Mesodermal cell (in vitro differentiated cells): ENCODE results near the gene NAMPT. TPM values are rescaled to one million over a fixed set of nuclear protein-coding genes. Genes with fewer than 3 reads are reported as not detected.
A peak's percentile ranks its signal among the peaks of the same experiment; 100 is the strongest.
"Not testable (repeated sequence)": the region's sequence is repeated elsewhere in the genome, so short reads cannot be mapped to it uniquely, and the experiment has no call there.

Experiments
- H3K27ac ChIP-seq: 2 replicates; pipeline ENCODE4 v1.7.0; 2013; ENCODE audit warnings: mild to moderate bottlenecking, low read depth, low read length, moderate library complexity; ENCODE audit not compliant: severe bottlenecking
- H3K36me3 ChIP-seq: 2 replicates; pipeline ENCODE4 v1.7.1; 2013; ENCODE audit warnings: mild to moderate bottlenecking, low read length, moderate library complexity; ENCODE audit not compliant: control insufficient read depth, insufficient read depth
- H3K4me1 ChIP-seq: one replicate; pipeline ENCODE4 v1.7.1; 2013; ENCODE audit warnings: mild to moderate bottlenecking, low read length; ENCODE audit not compliant: insufficient read depth, control insufficient read depth, poor library complexity, severe bottlenecking
- H3K4me3 ChIP-seq: 2 replicates; pipeline ENCODE4 v1.7.0; 2013; ENCODE audit warnings: low read length, control low read depth, mild to moderate bottlenecking; ENCODE audit not compliant: insufficient read depth, poor library complexity, severe bottlenecking; ENCODE audit errors: extremely low read depth
- H3K9me3 ChIP-seq: 2 replicates; pipeline ENCODE4 v1.7.1; 2013; ENCODE audit warnings: mild to moderate bottlenecking, low read length, moderate library complexity; ENCODE audit not compliant: control insufficient read depth
- WGBS, 2 experiments: methylation state at CpG; one replicate each; pipeline ENCODE4 v1.1.5; 2013; ENCODE audit warnings: missing lambda C conversion rate in 2 of 2; ENCODE audit not compliant: insufficient coverage in 2 of 2; 5-methylcytosine and 5-hydroxymethylcytosine counted together
- polyA plus RNA-seq, 2 experiments: library from polyadenylated mRNA; stranded (reverse); fragments of 50-300 nt; gene quantifications; one replicate each; pipeline ENCODE4 v1.2.3, GENCODE V29; 2013

The NAMPT gene
- 60.5 TPM for polyA plus RNA-seq (2013, experiment 1 of 2)
- polyA plus RNA-seq (2013, experiment 2 of 2), result 72.3 TPM

DNA sequence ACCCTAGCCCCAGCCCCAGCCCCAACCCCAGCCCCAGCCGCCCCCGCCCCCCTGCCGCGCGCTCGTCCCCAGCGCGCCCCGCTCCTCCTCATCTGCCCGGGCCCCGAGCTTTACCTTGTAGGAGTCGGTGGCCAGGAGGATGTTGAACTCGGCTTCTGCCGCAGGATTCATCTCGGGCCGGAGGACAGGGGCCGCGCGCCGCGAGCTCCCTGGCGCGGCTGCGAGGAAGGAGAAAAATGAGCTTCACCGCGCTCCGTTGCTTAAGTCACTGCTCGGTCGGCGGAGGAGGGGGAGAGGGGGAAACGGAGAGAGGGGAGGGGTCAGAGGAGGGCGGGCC, at the start of gene NAMPT:
Gene NAMPT (minus strand): TSS at position 270 of the 337 bp plus-strand sequence. CDS start 99 bp downstream, at position 171.
- peak within 1 kb of the TSS; percentile 97 for H3K27ac ChIP-seq
- no peaks in the 10 kb centered on the region for H3K36me3 ChIP-seq
- WGBS, 2 experiments, result 0 to 1% methylated on average over 13 to 16 of the region's 32 CpGs
- H3K4me3 ChIP-seq, result peak within 1 kb of the TSS; percentile 69
- H3K4me1 ChIP-seq, result peaks cover 5% of the 10 kb centered on the region
- no peaks in the 10 kb centered on the region for H3K9me3 ChIP-seq

DNA sequence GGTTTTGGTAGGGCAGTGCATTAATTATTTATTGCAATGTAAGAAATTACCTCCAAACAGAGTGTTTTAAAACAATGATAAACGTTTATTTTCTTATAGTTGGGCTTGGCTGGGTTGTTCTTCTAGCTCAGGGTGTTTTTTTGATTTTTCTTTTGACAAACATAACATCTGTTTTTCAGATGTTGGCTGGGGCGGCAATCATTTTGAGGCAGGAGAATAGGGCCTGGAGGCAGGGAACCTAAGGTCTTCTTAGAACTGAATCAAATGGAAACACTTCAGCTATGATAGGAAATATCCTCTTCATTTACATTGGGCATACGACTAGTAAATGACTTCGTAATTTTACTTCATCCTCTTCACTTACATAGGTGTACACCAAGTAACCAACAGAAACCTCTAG, 47.4 kb upstream of the NAMPT start:
- Histone ChIP-seq H3K4me3 (no peak overlapping the region), H3K9me3 (peaks cover 5% of the 10 kb centered on the region), H3K27ac (no peak overlapping the region), H3K36me3 (no peaks in the 10 kb centered on the region), H3K4me1 (no peaks in the 10 kb centered on the region)
- WGBS, 2 experiments, result 100% methylated on average over 2 of the region's 4 CpGs; no CpG with 5 or more reads in 1 of the 2 experiments

DNA sequence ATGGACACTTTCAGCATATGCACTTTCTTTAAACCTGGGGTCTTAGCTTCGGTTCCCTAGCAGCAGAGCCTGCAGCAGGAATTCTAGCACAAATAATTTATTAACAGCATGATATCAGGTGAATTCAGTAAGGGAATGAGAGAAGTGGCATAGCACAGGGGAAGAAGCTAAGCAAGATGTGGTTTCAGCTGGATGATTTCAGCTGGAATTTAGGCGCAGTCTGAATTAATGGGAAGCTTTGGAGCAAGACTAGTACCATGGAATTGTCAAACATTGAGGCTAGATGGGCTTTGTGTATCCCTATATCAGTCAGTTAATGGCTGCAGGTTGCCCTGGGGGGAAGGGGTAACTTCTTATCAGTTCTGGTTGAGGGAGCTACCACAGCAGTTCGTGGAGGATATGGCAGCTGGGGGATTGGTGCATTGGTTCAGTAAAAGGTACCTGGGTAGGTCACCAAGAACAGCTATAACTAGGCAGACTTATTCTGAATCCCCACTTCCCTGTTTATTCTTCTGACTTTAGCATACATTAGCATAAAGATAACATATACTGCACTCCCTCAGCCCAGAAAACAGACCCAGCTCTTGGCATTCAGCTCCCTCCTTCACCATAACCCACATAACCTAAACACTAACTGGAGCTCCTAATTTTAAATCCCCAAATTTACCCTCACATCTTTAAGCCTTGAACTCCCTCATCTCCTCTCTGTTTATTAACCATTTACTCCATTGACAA, 46.8 kb upstream of the NAMPT start:
- H3K27ac ChIP-seq, result no peak overlapping the region
- WGBS, 2 experiments, result 33 to 80% methylated on average over 1 to 3 of the region's 3 CpGs
- no peaks in the 10 kb centered on the region for H3K9me3 ChIP-seq
- H3K4me3 ChIP-seq, result no peak overlapping the region
- no peaks in the 10 kb centered on the region for H3K4me1 ChIP-seq
- H3K36me3 ChIP-seq, result no peaks in the 10 kb centered on the region

DNA sequence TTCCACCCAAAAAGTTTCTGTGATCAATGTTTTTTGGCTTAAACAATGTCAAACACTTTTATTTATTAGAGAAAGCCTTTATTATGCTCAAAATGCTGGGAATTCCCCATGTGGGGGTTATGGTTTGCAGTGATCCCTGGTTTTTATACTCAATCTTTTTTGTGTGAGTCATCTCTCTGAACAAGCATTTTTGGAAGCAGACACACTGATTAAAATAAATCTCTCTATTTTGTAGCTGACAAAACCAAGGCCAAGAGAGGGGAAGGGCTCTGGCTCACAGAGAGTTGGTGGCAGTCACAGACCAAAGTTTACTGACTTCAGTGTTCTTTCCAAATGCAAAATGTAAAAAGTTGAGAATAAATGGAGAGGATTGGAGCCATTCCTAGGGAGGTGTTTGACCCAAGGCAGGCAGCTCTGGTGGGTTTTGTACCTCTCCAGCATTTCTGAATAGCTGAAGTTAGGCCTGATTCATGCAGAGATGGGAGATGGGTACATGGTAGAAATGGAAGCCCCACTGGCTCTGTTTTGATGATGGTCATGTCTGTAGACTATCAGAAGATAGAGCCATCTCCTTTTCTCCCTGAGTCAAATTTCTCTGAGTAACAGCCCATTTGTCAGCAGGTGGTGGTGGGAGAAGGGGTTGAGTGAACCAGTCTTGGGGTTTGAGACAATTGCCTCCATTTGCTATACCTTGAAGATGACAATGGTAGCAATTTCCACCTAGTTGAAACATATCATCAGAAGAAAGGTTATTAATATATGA, 45.4 kb upstream of the NAMPT start:
- no peaks in the 10 kb centered on the region for H3K36me3 ChIP-seq
- no peak overlapping the region for H3K4me3 ChIP-seq
- no peaks in the 10 kb centered on the region for H3K4me1 ChIP-seq
- no peak overlapping the region for H3K27ac ChIP-seq
- no peaks in the 10 kb centered on the region for H3K9me3 ChIP-seq

DNA sequence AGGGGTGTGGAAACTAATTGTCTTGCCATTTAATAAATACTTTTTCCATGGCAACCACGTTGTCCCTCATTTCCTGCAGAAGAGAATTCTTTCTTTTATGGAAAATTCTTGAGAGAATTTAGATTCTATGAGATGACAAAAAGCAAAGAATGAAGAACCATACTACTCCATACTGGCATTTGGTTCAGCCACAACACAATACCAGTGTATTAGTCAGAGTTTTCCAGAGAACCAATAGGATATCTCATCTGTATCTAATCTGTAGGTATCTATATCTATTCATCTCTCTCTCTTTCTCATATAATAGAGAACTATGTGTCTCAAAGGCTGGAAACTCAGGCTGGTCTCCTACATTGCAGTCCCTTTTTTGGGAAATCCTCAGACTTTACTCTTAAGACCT, 44.6 kb upstream of the NAMPT start:
- Histone ChIP-seq H3K4me3 (no peak overlapping the region), H3K4me1 (no peaks in the 10 kb centered on the region), H3K36me3 (no peaks in the 10 kb centered on the region), H3K27ac (no peak overlapping the region), H3K9me3 (no peaks in the 10 kb centered on the region)
- no CpG with 5 or more reads among the region's 1 CpG for WGBS, 2 experiments

DNA sequence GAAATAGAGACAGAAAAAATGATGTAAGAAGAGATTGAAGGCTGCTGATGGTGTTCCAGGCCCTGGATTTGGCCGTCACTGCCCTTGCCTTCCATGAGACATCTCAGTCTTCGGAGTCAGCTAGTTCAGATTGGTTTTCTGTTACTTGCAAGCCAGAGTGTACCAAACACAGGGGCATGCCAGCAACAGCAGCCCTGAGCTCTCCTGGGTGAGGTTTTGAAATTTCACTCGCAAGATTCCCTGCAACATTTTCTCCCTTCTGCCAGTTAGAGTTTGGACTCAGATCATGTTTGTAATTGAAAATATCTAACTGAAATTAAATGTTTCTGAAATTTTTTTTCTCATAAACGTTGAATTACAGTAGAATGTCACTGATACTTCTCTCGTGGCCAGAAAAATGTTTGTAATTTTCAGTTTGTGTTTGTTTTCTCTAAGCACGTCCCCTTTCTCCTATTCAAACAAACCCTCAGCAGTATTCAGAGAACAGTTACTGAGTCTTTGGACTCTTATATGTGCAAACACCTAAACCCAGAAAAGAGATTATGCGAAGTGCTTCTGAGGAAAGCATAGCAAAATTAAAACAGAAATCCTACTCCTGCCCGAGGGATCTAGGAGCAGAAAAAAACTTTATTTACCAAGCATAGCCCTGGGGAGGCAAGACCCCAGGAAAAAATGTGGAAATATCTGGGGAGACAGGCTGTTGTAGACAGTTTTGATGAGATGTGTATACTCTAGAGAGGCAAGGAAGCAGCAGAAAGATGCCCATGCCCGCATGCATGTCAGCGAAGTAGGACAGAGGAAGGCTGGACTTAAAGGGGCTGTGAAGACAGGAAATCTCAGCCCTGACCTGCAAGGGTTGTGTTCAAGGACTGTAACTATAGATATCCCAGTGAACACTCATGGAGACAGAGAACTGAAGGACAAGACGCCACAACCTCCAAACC, 43.0 kb upstream of the NAMPT start:
- H3K4me1 ChIP-seq, result no peaks in the 10 kb centered on the region
- H3K27ac ChIP-seq, result no peak overlapping the region
- no peaks in the 10 kb centered on the region for H3K36me3 ChIP-seq
- H3K4me3 ChIP-seq, result no peak overlapping the region
- H3K9me3 ChIP-seq, result no peaks in the 10 kb centered on the region
- WGBS, 2 experiments, result 100% methylated on average over 4 of the region's 11 CpGs

DNA sequence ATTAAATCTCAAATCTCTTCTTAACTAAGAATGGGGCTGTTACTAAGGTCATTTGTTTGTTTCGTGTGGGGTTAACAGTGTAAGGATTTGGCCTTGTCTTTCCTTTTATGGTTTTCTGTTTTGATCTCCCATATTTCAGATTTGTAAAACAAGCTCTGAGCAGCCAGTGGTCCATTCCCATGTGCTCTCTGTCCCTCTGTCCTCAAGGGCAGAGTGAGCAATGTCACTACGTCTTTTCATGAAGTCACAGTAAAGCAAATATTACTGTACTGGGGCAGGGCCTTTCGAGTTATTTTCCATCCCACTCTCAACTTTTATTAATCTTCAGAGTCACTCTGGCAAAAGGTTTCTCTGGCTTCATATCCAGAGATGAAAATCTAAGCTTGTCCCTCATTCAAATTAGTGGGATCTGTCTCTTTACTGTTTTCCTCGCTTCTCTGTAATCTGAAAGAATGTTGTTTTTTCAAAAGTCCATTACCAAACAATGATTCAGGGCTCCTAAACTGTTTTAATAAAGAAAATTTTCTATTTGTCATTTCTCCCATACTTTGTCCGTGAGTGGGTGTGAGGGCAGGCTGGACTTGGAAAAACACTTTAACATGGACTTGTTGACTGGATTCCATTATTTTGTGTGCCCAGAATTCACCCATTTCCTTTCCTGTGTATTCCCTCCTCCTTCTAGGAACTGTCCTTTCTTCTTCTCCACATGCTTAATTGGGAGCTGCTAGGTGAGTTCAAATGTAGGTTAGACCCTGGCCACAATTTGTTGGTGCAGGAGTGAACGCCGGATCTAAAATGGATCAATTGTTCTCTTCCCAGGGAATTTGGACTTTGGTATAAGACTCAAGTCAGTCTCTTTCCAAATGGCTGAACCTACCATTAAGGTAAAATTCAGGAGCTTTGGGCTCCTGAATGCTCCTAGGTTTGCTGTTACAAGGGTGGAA, 42.1 kb upstream of the NAMPT start:
- Histone ChIP-seq H3K36me3 (no peaks in the 10 kb centered on the region), H3K27ac (no peak overlapping the region), H3K9me3 (no peaks in the 10 kb centered on the region), H3K4me3 (no peak overlapping the region), H3K4me1 (no peaks in the 10 kb centered on the region)
- 87 to 93% methylated on average over 4 to 5 of the region's 7 CpGs for WGBS, 2 experiments

DNA sequence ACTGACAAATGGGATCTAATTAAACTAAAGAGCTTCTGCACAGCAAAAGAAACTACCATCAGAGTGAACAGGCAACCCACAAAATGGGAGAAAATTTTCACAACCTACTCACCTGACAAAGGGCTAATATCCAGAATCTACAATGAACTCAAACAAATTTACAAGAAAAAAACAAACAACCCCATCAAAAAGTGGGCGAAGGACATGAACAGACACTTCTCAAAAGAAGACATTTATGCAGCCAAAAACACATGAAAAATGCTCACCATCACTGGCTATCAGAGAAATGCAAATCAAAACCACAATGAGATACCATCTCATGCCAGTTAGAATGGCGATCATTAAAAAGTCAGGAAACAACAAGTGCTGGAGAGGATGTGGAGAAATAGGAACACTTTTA, 39.7 kb upstream of the NAMPT start:
- H3K27ac ChIP-seq, H3K9me3 ChIP-seq, H3K36me3 ChIP-seq, H3K4me1 ChIP-seq, H3K4me3 ChIP-seq: not testable (repeated sequence)
- no CpG with 5 or more reads among the region's 2 CpGs for WGBS, 2 experiments

DNA sequence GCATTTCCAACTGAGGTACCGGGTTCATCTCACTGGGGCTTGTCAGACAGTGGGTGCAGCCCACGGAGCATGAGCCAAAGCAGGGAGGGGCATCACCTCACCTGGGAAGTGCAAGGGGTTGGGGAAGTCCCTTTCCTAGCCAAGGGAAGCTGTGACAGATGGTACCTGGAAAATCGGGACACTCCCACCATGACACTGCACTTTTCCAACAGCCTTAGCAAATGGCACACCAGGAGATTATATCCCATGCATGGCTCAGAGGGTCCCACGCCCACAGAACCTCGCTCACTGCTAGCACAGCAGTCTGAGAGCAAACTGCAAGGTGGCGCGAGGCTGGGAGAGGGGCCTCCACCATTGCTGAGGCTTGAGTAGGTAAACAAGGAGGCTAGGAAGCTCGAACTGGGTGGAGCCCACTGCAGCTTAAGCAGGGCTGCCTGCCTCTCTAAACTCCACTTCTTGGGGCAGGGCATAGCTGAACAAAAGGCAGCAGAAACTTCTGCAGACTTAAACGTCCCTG, 35.5 kb upstream of the NAMPT start:
- 89 to 91% methylated on average over 6 to 8 of the region's 9 CpGs for WGBS, 2 experiments

More for the DNA sequence above, 35.5 kb upstream of the NAMPT start:
- not testable (repeated sequence) for H3K27ac ChIP-seq, H3K36me3 ChIP-seq, H3K4me1 ChIP-seq, H3K9me3 ChIP-seq, H3K4me3 ChIP-seq
